Ectodermal cell (in vitro differentiated cells): Measurements from ENCODE around the gene PCP4.

ENCODE experiments used
- H3K27ac ChIP-seq: 2 replicates; pipeline ENCODE4 v1.7.0; 2013; ENCODE audit warnings: mild to moderate bottlenecking, low read depth, low read length; ENCODE audit not compliant: insufficient read depth, poor library complexity, severe bottlenecking
- H3K27me3 ChIP-seq: 2 replicates; pipeline ENCODE4 v1.7.0; 2013; ENCODE audit warnings: mild to moderate bottlenecking, low read length; ENCODE audit not compliant: insufficient read depth, control insufficient read depth, poor library complexity, severe bottlenecking
- H3K36me3 ChIP-seq: one replicate; pipeline ENCODE4 v1.7.0; 2013; ENCODE audit warnings: low read length; ENCODE audit not compliant: control insufficient read depth, insufficient read depth
- H3K4me1 ChIP-seq: one replicate; pipeline ENCODE4 v1.7.0; 2013; ENCODE audit warnings: low read length; ENCODE audit not compliant: control insufficient read depth, insufficient read depth
- H3K4me3 ChIP-seq: 2 replicates; pipeline ENCODE4 v1.7.0; 2013; ENCODE audit warnings: low read depth, low read length, control low read depth; ENCODE audit not compliant: insufficient read depth
- H3K9me3 ChIP-seq: 2 replicates; pipeline ENCODE4 v1.7.0; 2013; ENCODE audit warnings: mild to moderate bottlenecking, low read length, moderate library complexity; ENCODE audit not compliant: control insufficient read depth
- WGBS, 2 experiments: methylation state at CpG; one replicate each; pipeline ENCODE4 v1.1.7; 2013; ENCODE audit warnings: missing lambda C conversion rate in 2 of 2; 5-methylcytosine and 5-hydroxymethylcytosine counted together

The PCP4 gene

GRCh38 chr21:39947031-39947430 lies 79.8 kb downstream of the PCP4 start:
- 92% methylated on average over 1 of the region's 1 CpG for WGBS, 2 experiments
- Histone ChIP-seq H3K4me3 (no peak overlapping the region), H3K27me3 (no peaks in the 10 kb centered on the region), H3K4me1 (no peaks in the 10 kb centered on the region), H3K27ac (no peak overlapping the region), H3K36me3 (no peaks in the 10 kb centered on the region), H3K9me3 (no peaks in the 10 kb centered on the region)

DNA sequence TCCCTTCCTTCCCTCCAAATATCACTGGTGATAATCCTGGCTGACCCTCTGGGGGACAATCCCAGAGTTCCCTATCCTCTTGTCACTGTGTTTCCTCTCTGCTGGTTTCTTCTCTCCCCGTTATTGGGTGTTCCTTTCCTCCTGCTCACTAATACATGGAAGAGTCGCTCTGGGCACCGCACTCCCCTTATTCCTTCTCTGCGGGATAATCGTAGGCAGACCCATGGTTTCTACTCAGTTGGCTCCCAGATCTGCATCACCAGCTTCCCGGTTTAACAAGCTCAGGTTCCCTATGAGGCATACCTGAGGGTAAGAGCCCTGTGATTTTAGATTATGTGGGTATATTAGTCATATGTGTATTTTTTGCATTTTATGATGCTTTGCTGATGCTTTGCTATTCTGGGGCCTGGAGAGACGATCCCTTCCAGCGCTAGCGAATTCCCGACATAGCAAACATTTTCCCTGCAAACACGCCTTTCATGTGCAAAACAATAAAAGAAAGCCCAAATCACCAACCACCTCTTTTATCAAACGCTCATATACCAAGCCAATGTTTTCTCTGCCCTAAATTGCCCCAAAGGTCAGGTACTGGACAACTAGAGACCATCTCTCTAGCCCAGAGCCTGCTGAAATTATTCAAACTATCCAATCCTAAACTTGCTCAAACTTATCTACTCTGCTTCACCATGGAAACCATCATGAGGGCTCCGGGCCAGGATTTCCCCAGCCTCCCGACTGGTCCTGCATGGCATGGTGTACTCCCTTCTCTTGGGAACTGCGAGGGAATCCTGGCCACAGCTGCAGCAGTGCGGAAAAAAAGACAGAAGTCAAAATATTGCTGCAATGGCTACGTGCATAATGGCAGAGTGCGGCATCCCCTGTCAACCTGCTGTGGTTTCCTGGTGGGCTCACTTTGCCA lies 84.2 kb downstream of the PCP4 start:
- WGBS, 2 experiments, result 71 to 72% methylated on average over 18 of the region's 18 CpGs
- Histone ChIP-seq H3K4me1 (no peaks in the 10 kb centered on the region), H3K36me3 (no peaks in the 10 kb centered on the region), H3K9me3 (no peaks in the 10 kb centered on the region), H3K27me3 (no peaks in the 10 kb centered on the region), H3K4me3 (no peak overlapping the region), H3K27ac (no peak overlapping the region)

DNA sequence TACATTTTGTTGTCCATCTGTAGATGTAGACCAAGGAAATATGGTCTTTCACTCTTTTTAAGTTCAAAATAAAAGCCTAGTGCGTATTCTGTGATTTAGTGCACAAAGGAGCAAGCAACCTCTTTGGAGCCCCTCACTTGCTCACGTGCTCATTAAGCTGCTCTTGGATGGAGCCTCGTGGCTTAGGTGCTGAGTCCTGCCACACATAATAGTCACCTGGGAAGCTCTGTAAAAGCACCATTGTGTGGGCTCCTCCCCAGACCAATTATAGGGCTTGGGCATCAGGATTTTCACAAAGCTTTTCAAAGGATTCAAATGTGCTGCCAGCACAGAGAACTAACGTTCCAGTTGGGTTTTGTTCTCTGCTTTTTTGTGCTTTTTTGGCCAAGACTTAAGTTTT lies 85.0 kb downstream of the PCP4 start:
- H3K36me3 ChIP-seq, result no peaks in the 10 kb centered on the region
- WGBS, 2 experiments, result 34 to 42% methylated on average over 4 of the region's 4 CpGs

DNA sequence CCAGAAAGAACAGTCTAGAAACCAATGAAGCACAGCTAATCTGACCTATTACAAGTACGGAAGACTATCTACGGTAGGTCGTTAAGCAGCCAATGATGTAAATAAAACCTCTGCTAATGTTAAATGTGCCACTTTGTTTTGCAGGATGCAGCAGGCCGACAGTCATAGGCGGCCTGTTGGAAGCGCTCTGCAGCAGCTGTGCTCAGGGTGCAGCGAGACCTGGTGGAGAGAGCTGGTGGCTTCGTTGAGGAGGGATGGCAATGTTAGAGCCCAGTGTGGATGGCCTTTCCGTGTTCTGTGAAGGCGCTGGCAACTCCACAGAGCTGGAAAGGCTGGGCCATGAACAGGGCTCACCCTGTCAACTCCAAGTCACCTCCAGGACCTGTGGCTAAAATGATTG lies 87.3 kb downstream of the PCP4 start:
- Histone ChIP-seq H3K9me3 (no peaks in the 10 kb centered on the region), H3K4me3 (no peak overlapping the region), H3K36me3 (no peaks in the 10 kb centered on the region), H3K27ac (no peak overlapping the region), H3K4me1 (no peaks in the 10 kb centered on the region), H3K27me3 (no peaks in the 10 kb centered on the region)
- WGBS, 2 experiments, result 90 to 91% methylated on average over 10 of the region's 10 CpGs

More for the DNA sequence above, 85.0 kb downstream of the PCP4 start:
- Histone ChIP-seq H3K27me3 (no peaks in the 10 kb centered on the region), H3K9me3 (no peaks in the 10 kb centered on the region), H3K27ac (no peak overlapping the region), H3K4me3 (no peak overlapping the region), H3K4me1 (no peaks in the 10 kb centered on the region)

- no peak overlapping the region for H3K4me3 ChIP-seq
- H3K27ac ChIP-seq, result no peak overlapping the region
- H3K4me1 ChIP-seq, result no peaks in the 10 kb centered on the region
- no peaks in the 10 kb centered on the region for H3K36me3 ChIP-seq
- no peaks in the 10 kb centered on the region for H3K9me3 ChIP-seq
- WGBS, 2 experiments, result 86 to 94% methylated on average over 3 to 4 of the region's 4 CpGs
- H3K27me3 ChIP-seq, result no peaks in the 10 kb centered on the region
These were observed 88.1 kb downstream of the PCP4 start for GRCh38 chr21:39955326-39955725.

- Histone ChIP-seq H3K27ac (no peak overlapping the region), H3K36me3 (no peaks in the 10 kb centered on the region), H3K9me3 (no peaks in the 10 kb centered on the region), H3K4me1 (no peaks in the 10 kb centered on the region), H3K27me3 (no peaks in the 10 kb centered on the region), H3K4me3 (no peak overlapping the region)
- WGBS, 2 experiments, result 94% methylated on average over 4 of the region's 4 CpGs
These were observed 89.3 kb downstream of the PCP4 start for GRCh38 chr21:39956586-39956985.

GRCh38 chr21:39958731-39959130 lies 91.5 kb downstream of the PCP4 start:
- Histone ChIP-seq H3K4me3 (no peak overlapping the region), H3K27me3 (no peaks in the 10 kb centered on the region), H3K9me3 (no peaks in the 10 kb centered on the region), H3K36me3 (no peaks in the 10 kb centered on the region), H3K4me1 (no peaks in the 10 kb centered on the region), H3K27ac (no peak overlapping the region)
- 91 to 97% methylated on average over 2 of the region's 2 CpGs for WGBS, 2 experiments

- no peak overlapping the region for H3K4me3 ChIP-seq
- no peaks in the 10 kb centered on the region for H3K4me1 ChIP-seq
- no peaks in the 10 kb centered on the region for H3K27me3 ChIP-seq
- WGBS, 2 experiments, result 92 to 100% methylated on average over 1 of the region's 1 CpG
- no peaks in the 10 kb centered on the region for H3K9me3 ChIP-seq
- H3K27ac ChIP-seq, result no peak overlapping the region
- H3K36me3 ChIP-seq, result no peaks in the 10 kb centered on the region
These were observed 94.0 kb downstream of the PCP4 start for GRCh38 chr21:39961251-39961650.

GRCh38 chr21:39965026-39965425 lies 97.8 kb downstream of the PCP4 start:
- Histone ChIP-seq H3K9me3 (no peaks in the 10 kb centered on the region), H3K27me3 (no peaks in the 10 kb centered on the region), H3K4me3 (no peak overlapping the region), H3K4me1 (no peaks in the 10 kb centered on the region), H3K36me3 (no peaks in the 10 kb centered on the region), H3K27ac (no peak overlapping the region)
- 91 to 100% methylated on average over 1 of the region's 1 CpG for WGBS, 2 experiments

DNA sequence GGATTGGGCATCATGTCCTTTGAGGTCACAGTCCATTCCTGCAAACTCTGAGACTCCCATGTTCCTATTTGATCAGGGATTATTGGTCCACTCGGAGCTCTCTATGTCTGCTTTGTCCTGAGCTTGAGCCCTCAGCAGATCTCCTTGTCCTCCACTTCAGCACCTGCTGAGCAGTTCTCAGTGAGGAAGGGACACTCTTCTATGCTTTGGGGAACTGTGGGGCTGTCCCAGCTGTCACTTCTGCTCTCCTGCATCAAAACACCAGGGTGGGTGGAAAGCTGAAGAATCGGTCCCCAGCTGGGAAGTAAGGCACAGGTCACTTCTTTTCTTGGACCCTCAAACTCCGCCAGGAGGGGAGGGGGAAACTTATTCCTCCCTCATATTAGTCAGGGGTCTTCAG lies 99.5 kb downstream of the PCP4 start:
- WGBS, 2 experiments, result 83 to 96% methylated on average over 3 of the region's 3 CpGs
- H3K4me3 ChIP-seq, result no peak overlapping the region

More for the DNA sequence above, 99.5 kb downstream of the PCP4 start:
- H3K27ac ChIP-seq, result no peak overlapping the region
- no peaks in the 10 kb centered on the region for H3K36me3 ChIP-seq
- H3K9me3 ChIP-seq, result no peaks in the 10 kb centered on the region
- no peaks in the 10 kb centered on the region for H3K4me1 ChIP-seq
- H3K27me3 ChIP-seq, result no peaks in the 10 kb centered on the region
